ENCODE data around the gene CAMTA1.

GRCh38 chr1:6948416-6948815 lies 163.2 kb downstream of the CAMTA1 start:
- TF ChIP-seq, protein P1, sequence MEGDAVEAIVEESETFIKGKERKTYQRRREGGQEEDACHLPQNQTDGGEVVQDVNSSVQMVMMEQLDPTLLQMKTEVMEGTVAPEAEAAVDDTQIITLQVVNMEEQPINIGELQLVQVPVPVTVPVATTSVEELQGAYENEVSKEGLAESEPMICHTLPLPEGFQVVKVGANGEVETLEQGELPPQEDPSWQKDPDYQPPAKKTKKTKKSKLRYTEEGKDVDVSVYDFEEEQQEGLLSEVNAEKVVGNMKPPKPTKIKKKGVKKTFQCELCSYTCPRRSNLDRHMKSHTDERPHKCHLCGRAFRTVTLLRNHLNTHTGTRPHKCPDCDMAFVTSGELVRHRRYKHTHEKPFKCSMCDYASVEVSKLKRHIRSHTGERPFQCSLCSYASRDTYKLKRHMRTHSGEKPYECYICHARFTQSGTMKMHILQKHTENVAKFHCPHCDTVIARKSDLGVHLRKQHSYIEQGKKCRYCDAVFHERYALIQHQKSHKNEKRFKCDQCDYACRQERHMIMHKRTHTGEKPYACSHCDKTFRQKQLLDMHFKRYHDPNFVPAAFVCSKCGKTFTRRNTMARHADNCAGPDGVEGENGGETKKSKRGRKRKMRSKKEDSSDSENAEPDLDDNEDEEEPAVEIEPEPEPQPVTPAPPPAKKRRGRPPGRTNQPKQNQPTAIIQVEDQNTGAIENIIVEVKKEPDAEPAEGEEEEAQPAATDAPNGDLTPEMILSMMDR (IDR thresholded peaks at IDR 0.05) = no peak
- no peak for TF ChIP-seq POLR2A (IDR thresholded peaks at IDR 0.05)
- TF ChIP-seq EP300 (IDR thresholded peaks at IDR 0.05) = no peak
- no peak for TF ChIP-seq POLR2AphosphoS5 (IDR thresholded peaks at IDR 0.05)

Measured in upper lobe of left lung (tissue), 4 donors.